ENCODE data around the gene PHACTR1.

Gene PHACTR1

GRCh38 chr6:13026557-13026956 is 310.0 kb downstream of the PHACTR1 start:
- no peak for DNase-seq (ENCODE audit: low read depth)
- no peak for TF ChIP-seq CTCF (IDR thresholded peaks at IDR 0.05; ENCODE audit: insufficient read depth, low read depth, low read length, missing control alignments)
- H3K4me3 ChIP-seq (ENCODE audit: low read depth, low read length): no peak overlapping the region

GRCh38 chr6:13027207-13027606 is 310.6 kb downstream of the PHACTR1 start:
- no peak overlapping the region for H3K4me3 ChIP-seq (ENCODE audit: low read depth, low read length)
- no peak for DNase-seq (ENCODE audit: low read depth)
- TF ChIP-seq CTCF (IDR thresholded peaks at IDR 0.05; ENCODE audit: insufficient read depth, low read depth, low read length, missing control alignments): no peak

GRCh38 chr6:13030396-13030795 is 313.8 kb downstream of the PHACTR1 start:
- TF ChIP-seq CTCF (IDR thresholded peaks at IDR 0.05; ENCODE audit: insufficient read depth, low read depth, low read length, missing control alignments): no peak
- no peak for DNase-seq (ENCODE audit: low read depth)
- no peak overlapping the region for H3K4me3 ChIP-seq (ENCODE audit: low read depth, low read length)

- no peak overlapping the region for H3K4me3 ChIP-seq (ENCODE audit: low read depth, low read length)
- no peak for TF ChIP-seq CTCF (IDR thresholded peaks at IDR 0.05; ENCODE audit: insufficient read depth, low read depth, low read length, missing control alignments)
- DNase-seq (ENCODE audit: low read depth): no peak
These were observed 316.0 kb downstream of the PHACTR1 start for GRCh38 chr6:13032566-13032965.

GRCh38 chr6:13033145-13033544 is 316.6 kb downstream of the PHACTR1 start:
- no peak for TF ChIP-seq CTCF (IDR thresholded peaks at IDR 0.05; ENCODE audit: insufficient read depth, low read depth, low read length, missing control alignments)
- no peak overlapping the region for H3K4me3 ChIP-seq (ENCODE audit: low read depth, low read length)
- no peak for DNase-seq (ENCODE audit: low read depth)

- DNase-seq (ENCODE audit: low read depth): no peak
- TF ChIP-seq CTCF (IDR thresholded peaks at IDR 0.05; ENCODE audit: insufficient read depth, low read depth, low read length, missing control alignments): no peak
- no peak overlapping the region for H3K4me3 ChIP-seq (ENCODE audit: low read depth, low read length)
These were observed 317.7 kb downstream of the PHACTR1 start for GRCh38 chr6:13034316-13034715.

- no peak for DNase-seq (ENCODE audit: low read depth)
- no peak for TF ChIP-seq CTCF (IDR thresholded peaks at IDR 0.05; ENCODE audit: insufficient read depth, low read depth, low read length, missing control alignments)
These were observed 319.0 kb downstream of the PHACTR1 start for GRCh38 chr6:13035606-13036005.

More at GRCh38 chr6:13035606-13036005, 319.0 kb downstream of the PHACTR1 start:
- no peak overlapping the region for H3K4me3 ChIP-seq (ENCODE audit: low read depth, low read length)

All from GM12865 (cell line).